Endothelial cell of umbilical vein (primary cell): ENCODE results near the gene GUK1. TPM values are rescaled to one million over a fixed set of nuclear protein-coding genes. Genes with fewer than 3 reads are reported as not detected.

Experiments used
- BruUV-seq: library from RNA; stranded (reverse); fragments of 400-500 nt; replicated peaks from 2 replicates; lab custom pipeline; 2021; lab: Mats Ljungman, UMichigan
- CTCF ChIA-PET: fragments of 300-600, 350-600 bp; sonication (Branson Sonifier 250); formaldehyde crosslinking; loops from one replicate; lab custom pipeline; 2021; ENCODE audit warnings: antibody characterized with exemption, inconsistent platforms; lab: Charles Lee
- POLR2A ChIA-PET: fragments of 300-600, 350-600 bp; sonication (Branson Sonifier 250); formaldehyde crosslinking; loops from one replicate; lab custom pipeline; 2021; ENCODE audit warnings: antibody characterized with exemption, inconsistent platforms; lab: Charles Lee
- DNase-seq: peaks from one replicate; pipeline ENCODE4 v3.0.0-alpha.2; 2011; ENCODE audit warnings: low read depth, low spot score
- FAIRE-seq: peaks from 2 replicates; lab custom pipeline; 2011; peaks lifted over from hg19 to GRCh38; lab: Jason Lieb, UNC
- H2AFZ ChIP-seq: 2 replicates; pipeline ENCODE4 v1.6.0; 2012; ENCODE audit warnings: low read depth, low read length, control low read depth, inconsistent platforms
- H3K27ac ChIP-seq: 2 replicates; pipeline ENCODE4 v1.5.1; 2011; ENCODE audit warnings: low read depth, mild to moderate bottlenecking, control low read depth, low read length, moderate library complexity; ENCODE audit not compliant: insufficient read depth
- H3K27me3 ChIP-seq, 2 experiments: 2 replicates each; pipeline versions ENCODE4 v1.6.0 to v1.6.1; 2011; ENCODE audit warnings: low read length in 2 of 2, mixed read lengths in 1 of 2; ENCODE audit not compliant: control insufficient read depth in 2 of 2, insufficient read depth in 2 of 2
- H3K36me3 ChIP-seq, 2 experiments: 2 replicates in 1 of 2; 3 replicates in 1 of 2; pipeline ENCODE4 v1.5.1; 2011; ENCODE audit warnings: low read length in 2 of 2, mild to moderate bottlenecking in 1 of 2, moderate library complexity in 1 of 2; ENCODE audit not compliant: control insufficient read depth in 2 of 2, insufficient read depth in 2 of 2; ENCODE audit errors: extremely low read depth in 1 of 2
- H3K4me1 ChIP-seq: 3 replicates; pipeline ENCODE4 v1.5.1; 2011; ENCODE audit warnings: mild to moderate bottlenecking, low read length; ENCODE audit not compliant: control insufficient read depth, insufficient read depth; ENCODE audit errors: extremely low read depth
- H3K4me2 ChIP-seq: 2 replicates; pipeline ENCODE4 v1.6.1; 2011; ENCODE audit warnings: low read length, control low read depth, mixed read lengths; ENCODE audit not compliant: insufficient read depth
- H3K4me3 ChIP-seq, 3 experiments: fragments of 200-600 bp in 1 of 3; sonication (generic), shearing (Covaris generic) in 1 of 3; replicated peaks in 1 of 3; 2 replicates each; pipeline ENCODE4 v1.5.1; 2011 to 2016; ENCODE audit warnings: control low read depth in 3 of 3, low read length in 3 of 3, mild to moderate bottlenecking in 2 of 3, inconsistent platforms in 1 of 3, low read depth in 1 of 3, moderate library complexity in 1 of 3; ENCODE audit not compliant: insufficient read depth in 1 of 3
- H3K79me2 ChIP-seq: 2 replicates; pipeline ENCODE4 v1.6.0; 2012; ENCODE audit warnings: low read length, inconsistent platforms; ENCODE audit not compliant: control insufficient read depth, insufficient read depth
- H3K9ac ChIP-seq: replicated peaks from 2 replicates; pipeline ENCODE3; 2011; ENCODE audit warnings: low read length, control low read depth; ENCODE audit not compliant: insufficient read depth; ENCODE audit errors: extremely low read depth
- H3K9me1 ChIP-seq: replicated peaks from 3 replicates; pipeline ENCODE4 v1.6.0; 2011; ENCODE audit warnings: mild to moderate bottlenecking, low read length; ENCODE audit not compliant: control insufficient read depth, insufficient read depth; ENCODE audit errors: extremely low read depth
- H3K9me3 ChIP-seq: replicated peaks from 2 replicates; pipeline ENCODE4 v1.5.1; 2012; ENCODE audit warnings: low read length, inconsistent platforms; ENCODE audit not compliant: control insufficient read depth, insufficient read depth
- H4K20me1 ChIP-seq: replicated peaks from 2 replicates; pipeline ENCODE3; 2011; ENCODE audit warnings: mild to moderate bottlenecking, low read length; ENCODE audit not compliant: control insufficient read depth, insufficient read depth; ENCODE audit errors: extremely low read depth
- EZH2 ChIP-seq: IDR thresholded peaks from 2 replicates; pipeline ENCODE4 v1.6.1; 2012; ENCODE audit warnings: borderline replicate concordance, low read depth, mild to moderate bottlenecking, moderate library complexity, low read length, inconsistent platforms; ENCODE audit not compliant: severe bottlenecking
- FOS ChIP-seq: IDR thresholded peaks from 2 replicates; pipeline ENCODE4 v1.6.1; 2011; ENCODE audit warnings: mild to moderate bottlenecking, low read length, moderate library complexity, borderline replicate concordance; ENCODE audit not compliant: insufficient read depth
- GATA2 ChIP-seq: IDR thresholded peaks from 2 replicates; pipeline ENCODE4 v1.7.0; 2011; ENCODE audit warnings: low read depth, mild to moderate bottlenecking, moderate library complexity, mixed read lengths, low read length; ENCODE audit not compliant: insufficient read length, insufficient read depth
- JUN ChIP-seq: IDR thresholded peaks from 2 replicates; pipeline ENCODE4 v1.6.1; 2011; ENCODE audit warnings: borderline replicate concordance, low read depth; ENCODE audit not compliant: insufficient read length, insufficient read depth
- MYC ChIP-seq: IDR thresholded peaks from one replicate; pipeline ENCODE4 v1.6.1; 2011; ENCODE audit warnings: mild to moderate bottlenecking, low read depth, low read length
- POLR2A ChIP-seq: IDR thresholded peaks from 2 replicates; pipeline ENCODE4 v1.6.1; 2012; ENCODE audit warnings: low read depth, mild to moderate bottlenecking, control low read depth, low read length
- POLR2AphosphoS5 ChIP-seq: IDR thresholded peaks from 2 replicates; pipeline ENCODE4 v1.6.1; 2012; ENCODE audit warnings: low read depth, mild to moderate bottlenecking, control low read depth, low read length, moderate library complexity; ENCODE audit not compliant: insufficient read depth
- dilution Hi-C: fragments of 300-500 bp; cut with MboI; formaldehyde crosslinking; loops from one replicate; pipeline ENCODE4 v1.15.0; 2019; ENCODE audit warnings: low sequenced_read_pairs; ENCODE audit not compliant: extremely low pct_ligation_motif_present
- intact Hi-C: fragments of 100-400 bp; cut with micrococcal nuclease; formaldehyde crosslinking; loops from one replicate; pipeline ENCODE4 v1.10.0; 2022
- polyA plus RNA-seq, 4 experiments: library from polyadenylated mRNA; depleted of rRNA in 3 of 4; stranded (reverse) in 3 of 4; unstranded in 1 of 4; fragments of >200 nt; gene quantifications; 2 replicates each; pipeline versions ENCODE4 v1.2.1 to v1.2.3, GENCODE V29; 2011 to 2012; ENCODE audit warnings: missing spikeins in 1 of 4
- total RNA-seq: library from RNA; stranded (reverse); gene quantifications from 2 replicates; pipeline ENCODE4 v1.2.3, GENCODE V29; 2021
- TF ChIP-seq, protein P1 (sequence below), 2 donors: IDR thresholded peaks; 1 replicate in 1 of 2; 2 replicates in 1 of 2; pipeline ENCODE4 v1.5.1; 2011; ENCODE audit warnings: low read length in 2 of 2, mild to moderate bottlenecking in 2 of 2, moderate library complexity in 2 of 2, control low read depth in 1 of 2, inconsistent platforms in 1 of 2, low read depth in 1 of 2; ENCODE audit not compliant: insufficient read depth in 1 of 2; ENCODE audit errors: extremely low read depth in 1 of 2
- TF ChIP-seq, protein P2 (sequence below): IDR thresholded peaks from 2 replicates; pipeline ENCODE4 v1.6.1; 2011; ENCODE audit not compliant: insufficient read depth, insufficient read length

Gene GUK1
- total and polyA plus RNA-seq, 2 donors (not counting 3 experiments of a cell fraction or from before 2014, with no cell fraction given) = 239 to 742 TPM

DNA sequence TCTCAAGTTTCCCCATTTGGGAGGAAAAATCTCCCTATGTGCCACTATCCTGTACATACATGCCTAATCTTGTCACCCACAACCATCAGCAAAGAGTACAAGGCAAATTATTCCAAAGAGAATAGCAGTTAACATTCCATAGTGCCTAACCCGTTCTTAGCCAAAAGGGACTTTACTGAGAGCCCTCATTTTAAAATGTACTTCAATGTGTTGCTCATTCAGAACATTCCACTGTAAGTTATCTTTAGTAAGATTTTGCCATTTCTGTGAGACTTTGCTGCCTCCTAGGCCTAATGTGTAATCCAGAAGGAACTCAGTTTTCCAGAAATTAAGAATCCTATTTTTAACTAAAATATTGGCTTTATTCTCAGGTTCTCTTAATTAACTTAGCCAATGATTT is 19.7 kb upstream of the GUK1 start:
- H4K20me1 ChIP-seq = no peaks in the 10 kb centered on the region
- no peaks in the 10 kb centered on the region for H3K36me3 ChIP-seq
- CTCF ChIA-PET = interaction anchor here (1.4 to 1.5 kb wide), 2 partner anchors 10 to 121 kb away, joined by 6 to 7 read pairs; no protein-coding TSS in a partner anchor
- H3K9me3 ChIP-seq = no peaks in the 10 kb centered on the region
- no peaks in the 10 kb centered on the region for H3K79me2 ChIP-seq
- no peak overlapping the region for H3K9ac ChIP-seq
- intact Hi-C loops = no loop called here
- no TSS peak for BruUV-seq
- H3K4me2 ChIP-seq = no peak overlapping the region
- H3K27me3 ChIP-seq = peaks cover 17 to 18% of the 10 kb centered on the region in 2 experiments
- no peak for DNase-seq
- dilution Hi-C loops = loop anchor here (10.0 kb wide), 1 partner anchor 64 kb away; no protein-coding TSS in a partner anchor
- TF ChIP-seq GATA2 (no peak), POLR2AphosphoS5 (no peak), MYC (no peak), FOS (no peak), POLR2A (no peak), JUN (no peak), EZH2 (no peak)
- TF ChIP-seq, protein P1, sequence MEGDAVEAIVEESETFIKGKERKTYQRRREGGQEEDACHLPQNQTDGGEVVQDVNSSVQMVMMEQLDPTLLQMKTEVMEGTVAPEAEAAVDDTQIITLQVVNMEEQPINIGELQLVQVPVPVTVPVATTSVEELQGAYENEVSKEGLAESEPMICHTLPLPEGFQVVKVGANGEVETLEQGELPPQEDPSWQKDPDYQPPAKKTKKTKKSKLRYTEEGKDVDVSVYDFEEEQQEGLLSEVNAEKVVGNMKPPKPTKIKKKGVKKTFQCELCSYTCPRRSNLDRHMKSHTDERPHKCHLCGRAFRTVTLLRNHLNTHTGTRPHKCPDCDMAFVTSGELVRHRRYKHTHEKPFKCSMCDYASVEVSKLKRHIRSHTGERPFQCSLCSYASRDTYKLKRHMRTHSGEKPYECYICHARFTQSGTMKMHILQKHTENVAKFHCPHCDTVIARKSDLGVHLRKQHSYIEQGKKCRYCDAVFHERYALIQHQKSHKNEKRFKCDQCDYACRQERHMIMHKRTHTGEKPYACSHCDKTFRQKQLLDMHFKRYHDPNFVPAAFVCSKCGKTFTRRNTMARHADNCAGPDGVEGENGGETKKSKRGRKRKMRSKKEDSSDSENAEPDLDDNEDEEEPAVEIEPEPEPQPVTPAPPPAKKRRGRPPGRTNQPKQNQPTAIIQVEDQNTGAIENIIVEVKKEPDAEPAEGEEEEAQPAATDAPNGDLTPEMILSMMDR (IDR thresholded peaks at IDR 0.05; ENCODE audit: extremely low read depth in 1 of 2, insufficient read depth in 1 of 2, low read depth in 1 of 2, low read length in 2 of 2) = no peak
- TF ChIP-seq, protein P2, sequence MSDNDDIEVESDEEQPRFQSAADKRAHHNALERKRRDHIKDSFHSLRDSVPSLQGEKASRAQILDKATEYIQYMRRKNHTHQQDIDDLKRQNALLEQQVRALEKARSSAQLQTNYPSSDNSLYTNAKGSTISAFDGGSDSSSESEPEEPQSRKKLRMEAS = no peak
- H3K4me1 ChIP-seq = no peaks in the 10 kb centered on the region
- POLR2A ChIA-PET = no interaction called here
- H3K9me1 ChIP-seq = no peaks in the 10 kb centered on the region
- FAIRE-seq = no peak
- no peak overlapping the region for H3K27ac ChIP-seq
- no peak overlapping the region for H3K4me3 ChIP-seq
- no peak overlapping the region for H2AFZ ChIP-seq
